ENCODE results near the gene APLF.
"Not testable (repeated sequence)": the region's sequence is repeated elsewhere in the genome, so short reads cannot be mapped to it uniquely, and the experiment has no call there.

Gene APLF

GRCh38 chr2:68521037-68521436, 53.7 kb downstream of the APLF start:
- Mint-ChIP-seq H3K36me3 (peaks cover 18% of the 10 kb centered on the region), H3K4me1 (no peaks in the 10 kb centered on the region), H3K4me3 (no peak overlapping the region), H3K27me3 (no peaks in the 10 kb centered on the region), H3K9me3 (no peaks in the 10 kb centered on the region), H3K27ac (no peak overlapping the region)
- no peak for ATAC-seq

DNA sequence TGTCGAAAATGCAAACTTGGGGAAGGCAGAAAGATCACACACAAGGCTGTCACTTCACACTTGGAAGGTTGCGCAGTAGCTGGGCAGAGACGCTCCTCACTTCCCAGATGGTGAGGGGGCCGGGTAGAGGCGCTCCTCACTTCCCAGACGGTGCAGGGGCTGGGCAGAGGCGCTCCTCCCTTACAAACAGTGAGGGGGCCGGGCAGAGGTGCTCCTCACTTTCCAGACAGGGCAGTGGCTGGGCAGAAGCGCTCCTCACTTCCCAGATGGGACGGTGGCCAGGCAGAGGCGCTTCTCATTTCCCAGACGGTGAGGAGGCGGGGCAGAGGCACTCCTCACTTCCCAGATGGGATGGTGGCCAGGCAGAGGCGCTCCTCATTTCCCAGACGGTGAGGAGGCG, 59.6 kb downstream of the APLF start:
- not testable (repeated sequence) for H3K4me3 Mint-ChIP-seq, H3K9me3 Mint-ChIP-seq, H3K4me1 Mint-ChIP-seq, ATAC-seq, H3K27me3 Mint-ChIP-seq, H3K27ac Mint-ChIP-seq
- H3K36me3 Mint-ChIP-seq = peaks cover 32% of the 10 kb centered on the region

- not testable (repeated sequence) for H3K4me1 Mint-ChIP-seq, H3K9me3 Mint-ChIP-seq, H3K4me3 Mint-ChIP-seq, H3K27me3 Mint-ChIP-seq, H3K27ac Mint-ChIP-seq, ATAC-seq
- peaks cover 32% of the 10 kb centered on the region for H3K36me3 Mint-ChIP-seq
Observed at GRCh38 chr2:68527343-68528081, 60.1 kb downstream of the APLF start.

GRCh38 chr2:68529156-68529555, 61.8 kb downstream of the APLF start:
- H3K36me3 Mint-ChIP-seq = peaks cover 32% of the 10 kb centered on the region
- not testable (repeated sequence) for H3K9me3 Mint-ChIP-seq, H3K27ac Mint-ChIP-seq, H3K4me1 Mint-ChIP-seq, H3K4me3 Mint-ChIP-seq, ATAC-seq, H3K27me3 Mint-ChIP-seq

DNA sequence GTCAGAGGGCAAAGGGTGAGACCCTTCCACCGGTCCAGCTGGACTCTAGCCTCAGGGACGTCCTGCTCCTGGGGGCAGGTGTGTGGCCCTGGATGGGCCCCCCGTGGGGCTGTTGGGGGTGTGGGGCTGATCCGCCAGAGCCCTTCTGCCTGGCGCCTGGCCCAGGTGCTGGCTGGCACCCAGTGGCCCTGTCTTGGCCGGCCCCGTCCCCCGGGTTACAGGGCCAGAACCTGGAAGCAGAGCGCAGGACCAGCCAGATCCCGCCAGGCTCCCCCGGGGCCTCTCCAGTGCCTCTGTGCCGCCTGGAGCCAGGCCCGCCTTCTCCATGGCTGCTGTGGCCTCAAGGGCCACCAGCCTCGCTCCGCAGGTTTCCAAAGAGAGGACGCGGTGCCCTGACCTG, 62.3 kb downstream of the APLF start:
- peaks cover 32% of the 10 kb centered on the region for H3K36me3 Mint-ChIP-seq
- not testable (repeated sequence) for ATAC-seq, H3K27ac Mint-ChIP-seq, H3K9me3 Mint-ChIP-seq, H3K4me3 Mint-ChIP-seq, H3K27me3 Mint-ChIP-seq, H3K4me1 Mint-ChIP-seq

DNA sequence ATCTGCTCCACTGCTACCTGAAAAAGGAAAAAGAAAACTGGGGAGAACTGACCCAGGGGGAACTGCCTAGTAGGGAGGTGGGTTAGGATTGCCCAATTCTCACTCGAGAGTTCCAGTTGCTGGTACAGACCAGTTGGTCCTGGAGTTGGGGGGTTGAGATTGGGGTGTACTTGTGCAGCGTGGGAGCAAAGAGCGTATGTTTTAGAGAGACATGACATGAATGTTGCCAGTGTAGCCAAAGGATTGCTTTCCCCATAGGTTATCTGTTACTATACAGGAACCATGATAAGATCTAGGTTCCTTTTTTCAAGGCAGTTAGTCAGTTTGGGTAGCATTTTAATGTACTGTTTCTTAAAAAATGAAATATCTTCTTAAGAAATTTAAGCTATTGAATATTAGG, 68.6 kb downstream of the APLF start:
- Mint-ChIP-seq H3K27ac (no peak overlapping the region), H3K27me3 (no peaks in the 10 kb centered on the region), H3K4me1 (no peaks in the 10 kb centered on the region), H3K36me3 (peaks cover 14% of the 10 kb centered on the region), H3K9me3 (peaks cover 2% of the 10 kb centered on the region), H3K4me3 (no peak overlapping the region)
- no peak for ATAC-seq

- peaks cover 14% of the 10 kb centered on the region for H3K36me3 Mint-ChIP-seq
- H3K9me3 Mint-ChIP-seq = peaks cover 2% of the 10 kb centered on the region
- no peak overlapping the region for H3K27ac Mint-ChIP-seq
- H3K4me1 Mint-ChIP-seq = no peaks in the 10 kb centered on the region
- no peak for ATAC-seq
- H3K4me3 Mint-ChIP-seq = no peak overlapping the region
- H3K27me3 Mint-ChIP-seq = no peaks in the 10 kb centered on the region
Observed at GRCh38 chr2:68537011-68537410, 69.6 kb downstream of the APLF start.

DNA sequence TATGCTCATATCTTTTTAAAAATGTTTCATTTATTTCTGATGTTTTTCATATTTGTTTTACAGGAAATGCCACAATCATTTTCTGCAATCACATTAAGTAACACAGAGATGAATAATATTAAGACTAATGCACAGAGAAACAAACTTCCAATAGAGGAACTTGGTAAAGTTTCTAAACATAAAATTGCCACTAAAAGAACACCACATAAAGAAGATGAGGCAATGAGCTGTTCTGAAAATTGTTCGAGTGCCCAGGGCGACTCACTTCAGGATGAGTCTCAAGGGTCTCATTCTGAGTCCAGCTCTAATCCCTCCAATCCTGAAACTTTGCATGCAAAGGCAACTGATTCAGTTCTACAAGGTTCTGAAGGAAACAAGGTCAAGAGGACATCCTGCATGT, 70.4 kb downstream of the APLF start:
- Mint-ChIP-seq H3K4me1 (no peaks in the 10 kb centered on the region), H3K27me3 (no peaks in the 10 kb centered on the region), H3K36me3 (peaks cover 16% of the 10 kb centered on the region), H3K9me3 (peaks cover 2% of the 10 kb centered on the region), H3K4me3 (no peak overlapping the region), H3K27ac (no peak overlapping the region)
- ATAC-seq = no peak

DNA sequence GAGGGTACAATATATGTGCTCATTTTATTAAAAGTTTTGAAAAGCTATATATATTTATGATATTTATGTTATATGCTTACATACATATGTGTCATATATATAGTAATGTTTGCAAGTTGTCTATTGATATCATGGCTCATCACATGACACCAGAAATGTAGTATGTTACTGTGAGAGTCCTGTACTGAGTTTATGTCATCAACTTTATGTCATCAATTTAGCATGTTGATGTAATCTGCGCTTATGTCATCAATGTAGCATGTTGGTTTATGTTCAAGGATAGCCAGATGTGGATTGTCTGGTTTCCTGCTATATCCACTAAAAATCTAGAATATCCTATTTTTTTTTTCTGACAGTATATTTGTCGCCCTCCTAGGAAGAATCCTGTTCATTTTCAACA, 77.4 kb downstream of the APLF start:
- no peak for ATAC-seq
- Mint-ChIP-seq H3K4me1 (no peaks in the 10 kb centered on the region), H3K27ac (no peak overlapping the region), H3K9me3 (peaks cover 2% of the 10 kb centered on the region), H3K4me3 (no peak overlapping the region), H3K27me3 (no peaks in the 10 kb centered on the region), H3K36me3 (peaks cover 27% of the 10 kb centered on the region)

DNA sequence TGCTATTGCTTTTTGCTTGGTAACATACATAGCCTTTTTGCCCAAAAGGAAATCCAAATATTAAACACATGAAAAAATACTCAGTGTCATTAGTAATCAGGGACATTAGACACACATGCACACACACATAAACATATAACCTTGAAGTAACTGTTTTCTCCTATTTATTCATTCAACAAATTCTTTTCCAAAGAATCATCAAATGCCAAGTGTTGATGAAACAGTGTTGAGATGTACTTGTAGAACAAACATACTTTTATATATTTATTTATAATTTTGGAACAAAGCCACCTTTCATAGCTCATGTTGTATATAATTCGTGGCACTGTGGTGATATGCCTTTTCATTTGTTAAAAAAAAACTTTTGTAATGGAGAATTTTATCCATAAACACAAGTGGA, 81.0 kb downstream of the APLF start:
- Mint-ChIP-seq H3K36me3 (peaks cover 14% of the 10 kb centered on the region), H3K4me3 (no peak overlapping the region), H3K27ac (no peak overlapping the region), H3K4me1 (no peaks in the 10 kb centered on the region), H3K9me3 (no peaks in the 10 kb centered on the region), H3K27me3 (no peaks in the 10 kb centered on the region)
- no peak for ATAC-seq

GRCh38 chr2:68553098-68553497, 85.7 kb downstream of the APLF start:
- Mint-ChIP-seq H3K9me3 (no peaks in the 10 kb centered on the region), H3K4me1 (no peaks in the 10 kb centered on the region), H3K4me3 (no peak overlapping the region), H3K27ac (no peak overlapping the region), H3K36me3 (no peaks in the 10 kb centered on the region), H3K27me3 (no peaks in the 10 kb centered on the region)
- no peak for ATAC-seq

GRCh38 chr2:68555425-68556206, 88.2 kb downstream of the APLF start:
- not testable (repeated sequence) for H3K27ac Mint-ChIP-seq, H3K36me3 Mint-ChIP-seq, H3K4me3 Mint-ChIP-seq, H3K4me1 Mint-ChIP-seq, H3K27me3 Mint-ChIP-seq, H3K9me3 Mint-ChIP-seq, ATAC-seq

DNA sequence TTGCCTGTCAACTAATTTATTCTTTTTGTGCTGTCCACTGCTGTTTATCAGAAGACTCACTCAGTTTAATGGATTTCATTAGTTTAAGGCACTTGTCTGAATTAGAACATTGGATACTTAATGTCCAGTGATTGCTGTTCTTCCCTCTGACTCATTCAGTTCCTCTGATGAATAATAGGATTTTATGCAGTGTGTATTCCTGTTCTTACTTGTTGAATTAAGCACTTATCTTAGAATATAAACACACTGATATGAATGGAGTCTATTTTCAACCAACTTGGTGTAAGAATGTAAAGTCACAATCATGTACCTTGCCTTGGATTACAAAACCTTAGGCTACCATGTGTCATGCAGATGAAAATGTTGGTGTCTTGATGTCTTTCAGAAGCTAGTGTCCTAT, 89.0 kb downstream of the APLF start:
- Mint-ChIP-seq H3K4me3 (no peak overlapping the region), H3K27me3 (no peaks in the 10 kb centered on the region), H3K27ac (no peak overlapping the region), H3K36me3 (no peaks in the 10 kb centered on the region), H3K4me1 (no peaks in the 10 kb centered on the region), H3K9me3 (no peaks in the 10 kb centered on the region)
- ATAC-seq = no peak

- Mint-ChIP-seq H3K27me3 (no peaks in the 10 kb centered on the region), H3K27ac (no peak overlapping the region), H3K4me1 (no peaks in the 10 kb centered on the region), H3K9me3 (no peaks in the 10 kb centered on the region), H3K4me3 (no peak overlapping the region), H3K36me3 (no peaks in the 10 kb centered on the region)
- ATAC-seq = no peak
Observed at GRCh38 chr2:68558576-68558975, 91.2 kb downstream of the APLF start.

- Mint-ChIP-seq H3K4me1 (no peaks in the 10 kb centered on the region), H3K27ac (no peak overlapping the region), H3K27me3 (no peaks in the 10 kb centered on the region), H3K9me3 (no peaks in the 10 kb centered on the region), H3K36me3 (no peaks in the 10 kb centered on the region), H3K4me3 (no peak overlapping the region)
- no peak for ATAC-seq
Observed at GRCh38 chr2:68559692-68560091, 92.3 kb downstream of the APLF start.

DNA sequence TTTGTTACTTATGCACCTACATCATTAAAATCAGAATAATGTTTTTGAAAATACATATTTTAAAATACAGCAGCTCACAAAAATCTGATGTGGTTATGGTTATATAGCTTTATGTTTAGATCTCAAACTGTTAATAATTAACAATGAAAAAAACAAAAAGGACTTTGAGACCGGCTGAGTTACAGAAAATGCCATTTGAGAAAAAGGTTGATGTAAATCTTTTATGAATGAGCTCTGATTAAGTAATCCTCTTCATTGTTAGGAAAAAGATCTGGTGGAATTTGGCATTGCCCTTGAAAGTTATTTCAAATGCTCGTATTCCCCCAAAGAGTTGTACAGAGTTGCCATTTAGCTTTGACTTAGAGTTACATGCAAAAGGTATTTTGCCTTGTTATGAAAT, 93.2 kb downstream of the APLF start:
- Mint-ChIP-seq H3K4me3 (no peak overlapping the region), H3K36me3 (no peaks in the 10 kb centered on the region), H3K27me3 (no peaks in the 10 kb centered on the region), H3K4me1 (no peaks in the 10 kb centered on the region), H3K27ac (no peak overlapping the region), H3K9me3 (no peaks in the 10 kb centered on the region)
- ATAC-seq = no peak
